ENCODE data around the gene SMIM11. TPM values are rescaled to one million over a fixed set of nuclear protein-coding genes. Genes with fewer than 3 reads are reported as not detected.

The SMIM11 gene
- total RNA-seq, 1 experiment from 2014 or later = 1.3 TPM

DNA sequence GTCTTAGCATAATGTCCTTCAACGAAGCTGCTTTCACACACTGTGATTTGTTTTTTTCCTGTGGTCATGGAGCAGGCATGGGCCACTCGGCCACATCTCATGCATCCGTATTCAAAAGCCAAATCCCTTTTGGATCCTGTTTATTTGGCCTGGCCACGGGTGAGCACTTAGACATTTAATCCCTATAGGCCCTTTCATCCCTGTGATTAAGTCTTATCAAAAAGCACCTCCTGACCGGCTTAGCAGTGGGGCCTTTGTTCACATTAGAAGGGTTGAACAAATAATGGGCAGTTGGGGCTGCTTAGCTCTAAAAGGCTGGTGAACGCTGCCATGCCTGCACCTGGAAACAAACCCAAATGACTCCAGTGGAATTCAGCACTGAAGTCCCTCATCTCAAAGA is 9.5 kb upstream of the SMIM11 start:
- CTCF ChIA-PET = no interaction called here
- Histone ChIP-seq H3K4me3 (ENCODE audit: low read depth, low read length, poor library complexity, severe bottlenecking) (no peak overlapping the region), H3K9me3 (ENCODE audit: low read depth, low read length, poor library complexity, severe bottlenecking) (no peaks in the 10 kb centered on the region), H3K36me3 (ENCODE audit: insufficient read depth, low read length, poor library complexity, severe bottlenecking) (no peaks in the 10 kb centered on the region), H3K27me3 (replicated peaks; ENCODE audit: insufficient read depth, low read depth, low read length, poor library complexity) (peaks cover 4% of the 10 kb centered on the region), H3K4me1 (ENCODE audit: insufficient read depth, low read length, poor library complexity, severe bottlenecking) (no peaks in the 10 kb centered on the region), H3K27ac (ENCODE audit: low read depth, low read length, poor library complexity, severe bottlenecking) (no peak overlapping the region)
- POLR2A ChIA-PET (ENCODE audit: low non-redundant PET) = no interaction called here
- intact Hi-C loops (cut with micrococcal nuclease; ENCODE audit: unreplicated experiment) = no loop called here
- TF ChIP-seq, protein P1, sequence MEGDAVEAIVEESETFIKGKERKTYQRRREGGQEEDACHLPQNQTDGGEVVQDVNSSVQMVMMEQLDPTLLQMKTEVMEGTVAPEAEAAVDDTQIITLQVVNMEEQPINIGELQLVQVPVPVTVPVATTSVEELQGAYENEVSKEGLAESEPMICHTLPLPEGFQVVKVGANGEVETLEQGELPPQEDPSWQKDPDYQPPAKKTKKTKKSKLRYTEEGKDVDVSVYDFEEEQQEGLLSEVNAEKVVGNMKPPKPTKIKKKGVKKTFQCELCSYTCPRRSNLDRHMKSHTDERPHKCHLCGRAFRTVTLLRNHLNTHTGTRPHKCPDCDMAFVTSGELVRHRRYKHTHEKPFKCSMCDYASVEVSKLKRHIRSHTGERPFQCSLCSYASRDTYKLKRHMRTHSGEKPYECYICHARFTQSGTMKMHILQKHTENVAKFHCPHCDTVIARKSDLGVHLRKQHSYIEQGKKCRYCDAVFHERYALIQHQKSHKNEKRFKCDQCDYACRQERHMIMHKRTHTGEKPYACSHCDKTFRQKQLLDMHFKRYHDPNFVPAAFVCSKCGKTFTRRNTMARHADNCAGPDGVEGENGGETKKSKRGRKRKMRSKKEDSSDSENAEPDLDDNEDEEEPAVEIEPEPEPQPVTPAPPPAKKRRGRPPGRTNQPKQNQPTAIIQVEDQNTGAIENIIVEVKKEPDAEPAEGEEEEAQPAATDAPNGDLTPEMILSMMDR (conservative IDR thresholded peaks at IDR 0.05; ENCODE audit: low read depth, low read length) = no peak
- TF ChIP-seq EZH2 (IDR thresholded peaks at IDR 0.05; ENCODE audit: borderline replicate concordance, low read depth, low read length, poor library complexity, severe bottlenecking) = no peak
- no peak for DNase-seq (ENCODE audit: low spot score)
- BruUV-seq (replicated peaks) = no TSS peak

DNA sequence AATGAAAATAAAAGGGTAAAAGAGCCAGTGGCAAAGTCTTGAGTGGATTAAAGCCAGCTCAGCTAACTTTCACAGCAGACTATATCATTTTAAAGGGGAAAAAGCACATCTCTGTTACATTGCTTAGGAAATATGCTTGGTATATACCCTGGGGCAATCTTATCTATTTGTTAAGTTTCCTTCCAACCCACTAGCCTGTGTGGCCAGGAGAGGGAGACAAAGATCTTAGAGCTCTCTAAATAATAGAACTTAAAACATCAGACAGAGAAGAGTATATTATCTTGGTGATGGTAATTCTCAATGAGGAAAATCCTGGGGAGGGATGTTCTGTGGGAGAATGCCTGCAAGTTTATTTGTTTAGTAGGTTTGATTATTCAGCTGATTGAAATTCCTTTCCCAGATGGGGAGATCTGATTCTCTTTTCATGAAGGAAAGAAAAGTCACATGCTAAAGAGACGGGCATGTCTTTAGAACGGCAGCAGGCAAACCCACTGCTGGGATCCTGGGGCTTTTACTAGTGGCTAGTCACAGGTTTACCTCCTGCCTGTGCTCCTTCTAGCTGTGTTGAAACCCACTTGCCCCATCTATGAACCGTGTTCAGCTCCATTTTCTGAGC is 7.9 kb upstream of the SMIM11 start:
- peak; percentile 79 for DNase-seq (ENCODE audit: low spot score)
- Histone ChIP-seq H3K4me3 (ENCODE audit: low read depth, low read length, poor library complexity, severe bottlenecking) (no peak overlapping the region), H3K36me3 (ENCODE audit: insufficient read depth, low read length, poor library complexity, severe bottlenecking) (no peaks in the 10 kb centered on the region), H3K9me3 (ENCODE audit: low read depth, low read length, poor library complexity, severe bottlenecking) (no peaks in the 10 kb centered on the region), H3K4me1 (ENCODE audit: insufficient read depth, low read length, poor library complexity, severe bottlenecking) (no peaks in the 10 kb centered on the region), H3K27me3 (replicated peaks; ENCODE audit: insufficient read depth, low read depth, low read length, poor library complexity) (peaks cover 4% of the 10 kb centered on the region), H3K27ac (ENCODE audit: low read depth, low read length, poor library complexity, severe bottlenecking) (no peak overlapping the region)
- POLR2A ChIA-PET (ENCODE audit: low non-redundant PET) = no interaction called here
- intact Hi-C loops (cut with micrococcal nuclease; ENCODE audit: unreplicated experiment) = no loop called here
- BruUV-seq (replicated peaks) = no TSS peak
- TF ChIP-seq, protein P1 (conservative IDR thresholded peaks at IDR 0.05; ENCODE audit: low read depth, low read length) = peak; percentile 80
- no peak for TF ChIP-seq EZH2 (IDR thresholded peaks at IDR 0.05; ENCODE audit: borderline replicate concordance, low read depth, low read length, poor library complexity, severe bottlenecking)
- CTCF ChIA-PET = interaction anchor here (0.5 to 1.4 kb wide), 4 partner anchors 33 to 1575 kb away, joined by 3 to 10 read pairs (median 4); no protein-coding TSS in a partner anchor

DNA sequence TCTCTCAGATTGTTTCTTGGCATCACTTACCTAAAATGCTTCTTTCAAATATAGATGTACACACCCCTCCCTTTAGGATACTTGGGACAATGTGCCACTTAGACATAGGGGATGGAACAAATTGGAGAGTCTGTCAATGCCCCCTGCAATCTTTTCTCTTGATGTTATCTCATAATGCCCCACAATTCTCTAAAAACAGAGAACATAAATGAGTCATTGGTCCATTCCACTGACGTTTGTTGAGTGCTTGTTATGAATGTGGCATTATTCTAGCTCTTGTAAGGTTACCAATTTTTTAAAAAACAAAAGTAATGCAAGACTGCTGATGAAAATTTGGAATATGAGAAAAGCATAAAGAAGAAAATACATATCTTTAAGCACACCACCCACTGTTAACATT is 5.6 kb upstream of the SMIM11 start:
- ChIA-PET CTCF (no interaction called here), POLR2A (ENCODE audit: low non-redundant PET) (no interaction called here)
- no peak for TF ChIP-seq EZH2 (IDR thresholded peaks at IDR 0.05; ENCODE audit: borderline replicate concordance, low read depth, low read length, poor library complexity, severe bottlenecking)
- TF ChIP-seq, protein P1 (conservative IDR thresholded peaks at IDR 0.05; ENCODE audit: low read depth, low read length) = no peak
- no TSS peak for BruUV-seq (replicated peaks)
- H3K9me3 ChIP-seq (ENCODE audit: low read depth, low read length, poor library complexity, severe bottlenecking) = no peaks in the 10 kb centered on the region
- no peaks in the 10 kb centered on the region for H3K36me3 ChIP-seq (ENCODE audit: insufficient read depth, low read length, poor library complexity, severe bottlenecking)
- no peak for DNase-seq (ENCODE audit: low spot score)
- H3K4me1 ChIP-seq (ENCODE audit: insufficient read depth, low read length, poor library complexity, severe bottlenecking) = no peaks in the 10 kb centered on the region
- no peak overlapping the region for H3K4me3 ChIP-seq (ENCODE audit: low read depth, low read length, poor library complexity, severe bottlenecking)
- no peak overlapping the region for H3K27ac ChIP-seq (ENCODE audit: low read depth, low read length, poor library complexity, severe bottlenecking)
- H3K27me3 ChIP-seq (replicated peaks; ENCODE audit: insufficient read depth, low read depth, low read length, poor library complexity) = peaks cover 4% of the 10 kb centered on the region
- intact Hi-C loops (cut with micrococcal nuclease; ENCODE audit: unreplicated experiment) = no loop called here

All from A673 (cell line).